Esophagus (tissue), 2 donors: ENCODE measurements around the gene PUM2. TPM values are rescaled to one million over a fixed set of nuclear protein-coding genes. Genes with fewer than 3 reads are reported as not detected.
"Not testable (repeated sequence)": the region's sequence is repeated elsewhere in the genome, so short reads cannot be mapped to it uniquely, and the experiment has no call there.

Experiments used
- H3K27ac ChIP-seq, 2 donors: one replicate each; pipeline ENCODE4 v1.5.1; 2013; ENCODE audit warnings: low read depth in 2 of 2, mild to moderate bottlenecking in 2 of 2, inconsistent platforms in 1 of 2, low read length in 1 of 2, moderate library complexity in 1 of 2
- H3K27me3 ChIP-seq, 2 donors: one replicate each; pipeline ENCODE4 v1.6.1; 2013; ENCODE audit warnings: low read length in 2 of 2, control low read depth in 1 of 2, mild to moderate bottlenecking in 1 of 2; ENCODE audit not compliant: insufficient read depth in 2 of 2, control insufficient read depth in 1 of 2
- H3K36me3 ChIP-seq, 2 donors: one replicate each; pipeline ENCODE4 v1.6.1; 2013; ENCODE audit warnings: low read length in 1 of 2; ENCODE audit not compliant: control insufficient read depth in 2 of 2, insufficient read depth in 2 of 2
- H3K4me1 ChIP-seq, 2 donors: one replicate each; pipeline ENCODE4 v1.6.1; 2013; ENCODE audit warnings: low read length in 1 of 2; ENCODE audit not compliant: control insufficient read depth in 2 of 2, insufficient read depth in 2 of 2
- H3K4me3 ChIP-seq, 2 donors: one replicate each; pipeline ENCODE4 v1.5.1; 2013; ENCODE audit warnings: low read length in 2 of 2, mild to moderate bottlenecking in 2 of 2, low read depth in 1 of 2, moderate library complexity in 1 of 2
- H3K9me3 ChIP-seq, 2 donors: one replicate each; pipeline ENCODE4 v1.6.1; 2013; ENCODE audit warnings: mild to moderate bottlenecking in 2 of 2, low read depth in 1 of 2, low read length in 1 of 2, moderate library complexity in 1 of 2; ENCODE audit not compliant: control insufficient read depth in 2 of 2, insufficient read depth in 1 of 2
- WGBS, 2 donors: extraction: QIAGEN DNeasy Blood & Tissue Kit; methylation state at CpG; one replicate each; pipeline ENCODE4 v1.1.7; 2013; 5-methylcytosine and 5-hydroxymethylcytosine counted together
- polyA plus RNA-seq, 2 donors: library from polyadenylated mRNA; stranded (reverse); fragments of 200-250 nt; gene quantifications; one replicate each; pipeline ENCODE4 v1.2.3, GENCODE V29; 2013
- donor health status: healthy with polysubstance abuse.
- donor health status: Bipolar disorder and iron deficiency.

PUM2 gene
- polyA plus RNA-seq, 2 donors = 19.6 to 23.3 TPM

DNA sequence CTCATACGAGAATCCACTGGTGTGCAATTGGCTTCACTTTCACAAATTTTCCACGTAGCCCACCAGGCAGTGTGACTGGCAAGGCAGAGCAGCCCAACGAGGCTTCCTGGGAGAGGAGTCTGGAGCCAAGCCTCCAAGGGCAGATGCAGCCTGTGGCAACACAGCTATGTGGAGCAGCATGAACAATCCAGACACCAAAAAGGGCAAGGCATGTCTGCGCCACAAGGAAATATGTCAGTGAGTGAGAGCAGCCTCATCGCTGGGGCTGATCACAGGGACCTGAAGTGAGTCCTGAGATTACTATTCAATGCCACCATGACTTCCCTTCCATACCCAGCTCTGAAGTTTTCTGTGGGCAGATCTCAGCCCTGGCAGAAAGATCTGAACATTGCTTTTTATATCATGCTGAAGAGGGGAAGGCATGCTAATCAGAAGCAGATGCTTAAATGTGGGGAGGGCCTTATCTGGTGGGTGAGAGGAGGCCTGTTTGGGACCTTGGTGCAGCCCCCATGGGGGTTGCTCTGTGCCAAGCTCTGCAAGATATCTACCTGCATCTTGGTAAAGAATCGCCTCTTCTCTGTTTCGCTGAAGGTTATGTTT, 40.0 kb upstream of the PUM2 start:
- Histone ChIP-seq H3K27ac (no peak overlapping the region), H3K4me1 (peaks cover 0 to 2% of the 10 kb centered on the region in 2 donors), H3K4me3 (no peak overlapping the region), H3K27me3 (no peaks in the 10 kb centered on the region), H3K36me3 (no peaks in the 10 kb centered on the region), H3K9me3 (no peaks in the 10 kb centered on the region)
- WGBS, 2 donors = 77 to 81% methylated on average over 7 of the region's 7 CpGs

DNA sequence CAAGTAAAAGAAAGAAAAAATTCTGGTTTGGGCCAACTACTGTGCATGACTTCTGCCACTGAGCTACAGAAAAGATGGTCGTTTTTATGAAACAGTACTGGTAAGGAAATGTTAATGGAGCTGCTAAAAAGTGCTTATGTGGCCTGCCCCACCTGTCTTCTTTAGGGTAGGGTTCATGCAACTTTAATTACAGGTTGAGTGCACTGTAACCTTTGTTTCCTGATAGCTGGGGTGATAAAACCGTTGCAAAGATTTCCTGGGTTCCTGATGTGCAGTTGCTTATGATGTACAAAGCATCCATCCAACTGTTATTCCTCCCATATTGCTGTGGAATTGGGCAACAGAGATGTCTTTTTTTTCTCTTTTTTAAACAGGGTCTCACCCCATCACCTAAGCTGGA, 34.3 kb upstream of the PUM2 start:
- WGBS, 2 donors = 56 to 65% methylated on average over 2 of the region's 2 CpGs
- Histone ChIP-seq H3K4me3 (no peak overlapping the region), H3K27ac (no peak overlapping the region), H3K36me3 (no peaks in the 10 kb centered on the region), H3K9me3 (no peaks in the 10 kb centered on the region), H3K27me3 (no peaks in the 10 kb centered on the region), H3K4me1 (no peaks in the 10 kb centered on the region)

DNA sequence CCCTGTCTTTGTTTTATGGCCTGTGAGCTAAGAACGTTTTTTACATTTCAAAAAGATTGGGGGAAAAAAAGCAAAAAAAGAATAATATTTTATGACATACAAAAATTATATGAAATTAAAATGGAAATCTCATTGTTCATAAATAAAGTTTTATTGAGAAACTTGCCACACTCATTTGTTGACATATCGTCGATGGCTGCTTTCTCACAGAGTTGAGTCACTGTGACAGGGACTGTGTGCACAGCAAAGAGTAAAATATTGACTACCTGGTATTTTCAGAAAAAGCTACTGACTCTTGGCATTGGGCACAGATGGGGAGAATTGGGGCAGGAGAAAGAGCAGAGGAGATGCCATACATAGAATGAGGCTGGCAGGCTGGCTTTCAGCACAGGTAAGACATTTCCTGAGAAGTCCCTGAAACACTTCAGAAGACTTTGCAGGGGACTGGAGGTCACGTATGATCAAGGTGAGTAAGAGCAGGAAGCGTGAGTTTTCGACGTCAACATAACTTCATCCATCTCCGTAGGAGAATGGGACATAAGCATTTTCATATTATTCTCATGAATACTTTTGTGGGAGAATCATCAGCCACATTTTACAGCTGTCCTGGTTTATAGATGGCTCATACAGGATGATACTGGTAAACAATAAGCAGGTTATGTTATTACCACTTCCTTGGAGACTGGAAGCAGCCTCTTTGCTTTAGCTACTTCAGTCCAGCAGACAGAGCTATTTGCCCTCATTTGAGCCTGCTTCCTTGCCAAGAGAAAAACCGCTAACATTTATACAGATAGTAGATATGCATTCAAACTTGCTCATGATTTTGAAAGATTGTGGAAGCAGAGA, 32.5 kb upstream of the PUM2 start:
- Histone ChIP-seq H3K9me3 (no peaks in the 10 kb centered on the region), H3K36me3 (no peaks in the 10 kb centered on the region), H3K27ac (no peak overlapping the region), H3K4me3 (no peak overlapping the region), H3K4me1 (peaks cover 0 to 4% of the 10 kb centered on the region in 2 donors), H3K27me3 (no peaks in the 10 kb centered on the region)
- 79 to 86% methylated on average over 9 of the region's 9 CpGs for WGBS, 2 donors

DNA sequence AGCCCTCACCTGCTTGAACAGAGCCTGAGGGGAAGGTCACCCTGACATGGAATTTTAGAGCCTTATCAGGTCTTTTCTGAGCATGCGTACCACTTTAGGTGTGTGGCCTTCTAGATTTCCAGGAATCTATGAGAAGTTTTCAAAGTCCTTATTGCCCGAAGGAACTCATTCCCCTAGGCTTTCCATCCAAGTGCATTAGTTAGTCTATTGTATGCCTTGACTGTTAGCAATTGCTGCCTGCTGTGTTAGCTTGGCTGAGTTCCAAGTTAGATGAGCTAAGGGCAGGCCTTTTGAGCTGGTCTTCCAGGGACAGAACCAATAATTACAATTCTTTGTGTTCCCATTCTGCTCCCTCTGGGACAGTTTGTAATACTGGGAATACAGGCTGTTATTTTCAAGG, 30.8 kb upstream of the PUM2 start:
- Histone ChIP-seq H3K36me3 (no peaks in the 10 kb centered on the region), H3K27me3 (no peaks in the 10 kb centered on the region), H3K9me3 (no peaks in the 10 kb centered on the region), H3K27ac (no peak overlapping the region), H3K4me3 (no peak overlapping the region), H3K4me1 (peaks cover 0 to 4% of the 10 kb centered on the region in 2 donors)
- 32 to 73% methylated on average over 2 of the region's 2 CpGs for WGBS, 2 donors

DNA sequence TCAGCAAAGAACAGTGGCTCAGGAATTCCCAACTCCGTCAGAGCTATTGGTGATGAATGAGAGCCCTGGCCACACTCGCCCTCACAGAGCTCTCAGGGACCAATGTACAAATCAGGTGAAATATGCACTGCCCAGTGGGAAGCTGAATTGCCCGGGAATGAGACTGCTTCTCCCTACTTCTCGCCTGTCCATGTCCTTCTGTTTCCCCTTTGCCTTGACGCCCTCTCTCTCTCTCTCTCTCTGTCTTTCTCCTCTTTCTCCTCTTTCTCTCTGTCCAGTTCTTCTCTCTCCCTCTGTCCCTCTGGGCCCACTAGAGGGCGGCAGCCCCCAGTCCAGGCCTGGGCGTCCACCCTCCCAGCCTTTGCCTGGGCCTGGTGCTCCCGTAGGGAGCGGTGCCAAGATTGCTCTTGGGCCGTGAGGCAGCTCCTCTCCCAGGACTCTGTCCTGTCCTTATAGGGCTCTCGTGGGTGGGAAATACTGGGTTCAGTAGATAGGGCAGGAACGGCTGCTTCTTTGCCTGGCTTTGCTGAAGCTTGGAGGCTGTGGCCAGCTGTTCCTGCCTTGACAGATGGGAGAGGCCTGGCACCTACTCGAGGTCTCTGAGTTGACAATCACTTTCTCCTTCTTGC, 28.4 kb upstream of the PUM2 start:
- WGBS, 2 donors = 37 to 41% methylated on average over 13 of the region's 13 CpGs
- no peaks in the 10 kb centered on the region for H3K27me3 ChIP-seq
- H3K4me3 ChIP-seq = no peak overlapping the region
- H3K27ac ChIP-seq = peak overlapping the region; percentile 21 to 42
- no peaks in the 10 kb centered on the region for H3K36me3 ChIP-seq
- peaks cover 0 to 4% of the 10 kb centered on the region in 2 donors for H3K4me1 ChIP-seq
- no peaks in the 10 kb centered on the region for H3K9me3 ChIP-seq

DNA sequence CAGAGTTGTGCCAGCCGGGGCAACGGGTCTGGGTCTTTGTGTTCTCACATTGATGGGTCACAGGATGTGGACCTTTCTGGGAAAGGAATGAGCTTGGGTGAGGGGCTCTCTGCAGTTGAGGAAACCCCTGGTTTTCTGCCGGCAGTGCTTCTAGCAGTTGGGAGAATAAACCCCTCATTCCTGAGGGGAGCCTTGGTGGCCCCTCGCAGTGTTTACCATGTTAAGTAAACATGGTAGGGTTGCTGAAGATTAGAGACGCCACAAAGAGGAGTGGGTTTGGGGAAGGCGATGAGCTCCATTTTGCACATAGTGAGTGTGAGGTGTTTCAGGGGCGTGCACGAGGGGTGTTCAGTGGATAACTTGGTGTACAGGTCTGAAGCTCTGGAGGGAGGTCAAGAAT, 27.7 kb upstream of the PUM2 start:
- Histone ChIP-seq H3K27ac (no peak overlapping the region), H3K4me3 (no peak overlapping the region), H3K9me3 (no peaks in the 10 kb centered on the region), H3K36me3 (no peaks in the 10 kb centered on the region), H3K4me1 (peaks cover 0 to 4% of the 10 kb centered on the region in 2 donors), H3K27me3 (no peaks in the 10 kb centered on the region)
- 81 to 83% methylated on average over 8 of the region's 8 CpGs for WGBS, 2 donors

DNA sequence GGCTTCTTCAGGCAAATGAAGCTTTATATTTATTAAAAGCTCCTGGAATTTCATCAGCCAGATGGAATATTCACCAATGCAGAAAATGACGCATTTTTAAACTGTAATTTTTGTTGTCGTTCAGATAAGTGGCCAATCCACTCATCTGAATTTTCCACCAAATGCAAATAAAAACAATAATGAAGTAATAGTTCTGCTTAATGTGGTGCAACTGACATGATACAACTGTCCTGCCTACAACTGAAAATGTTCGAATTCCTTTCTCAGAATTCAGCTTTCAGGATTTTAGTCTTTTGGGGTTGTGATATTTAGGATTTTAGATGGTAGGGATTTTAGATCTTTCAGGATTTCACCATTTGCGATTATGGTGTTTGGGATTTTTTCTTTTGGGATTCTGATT, 27.1 kb upstream of the PUM2 start:
- Histone ChIP-seq H3K27me3 (no peaks in the 10 kb centered on the region), H3K36me3 (no peaks in the 10 kb centered on the region), H3K4me1 (peaks cover 0 to 4% of the 10 kb centered on the region in 2 donors), H3K9me3 (no peaks in the 10 kb centered on the region), H3K27ac (no peak overlapping the region), H3K4me3 (no peak overlapping the region)
- WGBS, 2 donors = 86 to 93% methylated on average over 4 of the region's 4 CpGs

DNA sequence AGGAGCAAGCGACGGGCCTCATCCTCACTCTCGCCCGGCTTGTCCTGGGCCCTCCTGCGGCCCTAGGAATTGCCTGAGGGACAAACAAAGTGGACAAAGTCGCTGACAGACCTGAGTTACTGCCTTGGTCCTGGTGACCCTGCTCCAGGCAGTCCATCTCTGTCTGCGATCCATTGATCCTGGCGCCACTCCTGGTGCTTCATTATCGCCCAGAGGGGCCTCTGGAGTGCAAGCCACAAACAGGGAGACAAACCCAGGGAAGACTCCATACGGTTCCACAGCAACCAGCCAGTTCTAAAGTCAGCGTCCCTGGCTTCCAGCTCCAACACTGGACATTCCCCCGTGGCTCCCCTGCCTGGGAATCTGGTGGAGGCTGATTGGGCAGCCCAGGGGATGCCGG, 24.3 kb upstream of the PUM2 start:
- not testable (repeated sequence) for H3K9me3 ChIP-seq, H3K27me3 ChIP-seq, H3K4me1 ChIP-seq, H3K27ac ChIP-seq, H3K36me3 ChIP-seq, H3K4me3 ChIP-seq
- WGBS, 2 donors = 85 to 86% methylated on average over 12 of the region's 13 CpGs

DNA sequence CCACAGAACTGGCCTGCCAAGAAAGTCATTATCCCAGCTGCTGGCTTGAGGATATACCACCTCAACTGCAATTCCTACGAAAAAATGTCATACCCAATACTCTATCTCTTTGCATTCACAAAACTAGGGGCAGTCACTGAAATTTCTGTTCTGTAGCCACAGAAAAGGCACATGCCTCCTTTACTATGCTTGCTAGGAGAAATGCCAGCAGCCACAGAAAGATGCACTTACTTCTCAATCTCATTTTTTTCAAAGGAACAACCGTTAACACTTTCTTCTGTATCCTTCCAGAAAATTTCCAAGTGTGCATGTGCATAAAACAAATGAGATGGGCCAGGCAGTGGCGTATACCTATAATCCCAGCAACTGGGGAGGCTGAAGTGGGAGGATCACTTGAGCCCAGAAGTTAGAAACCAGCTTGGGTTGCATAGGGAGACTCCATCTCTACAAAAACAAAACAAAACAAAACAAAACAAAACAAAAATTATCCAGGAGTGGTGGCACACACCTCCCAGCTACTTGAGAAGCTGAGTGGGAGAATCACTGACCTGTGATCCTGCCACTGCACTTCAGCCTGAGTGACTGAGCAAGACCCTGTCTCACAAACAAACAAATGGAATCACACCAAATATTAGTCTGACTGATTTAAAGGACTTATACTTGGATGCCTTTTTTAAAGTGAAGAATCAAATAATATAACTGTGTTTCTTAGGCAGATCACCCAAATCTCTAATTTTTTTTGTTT, 22.4 kb upstream of the PUM2 start:
- Histone ChIP-seq H3K4me3 (no peak overlapping the region), H3K27me3 (no peaks in the 10 kb centered on the region), H3K4me1 (no peaks in the 10 kb centered on the region), H3K9me3 (no peaks in the 10 kb centered on the region), H3K27ac (no peak overlapping the region), H3K36me3 (no peaks in the 10 kb centered on the region)
- 68 to 70% methylated on average over 3 of the region's 3 CpGs for WGBS, 2 donors
